Measurements from ENCODE around the gene TNS3. TPM values are rescaled to one million over a fixed set of nuclear protein-coding genes. Genes with fewer than 3 reads are reported as not detected.

Gene TNS3
- total RNA-seq, 1 experiment from 2014 or later = 143 TPM

DNA sequence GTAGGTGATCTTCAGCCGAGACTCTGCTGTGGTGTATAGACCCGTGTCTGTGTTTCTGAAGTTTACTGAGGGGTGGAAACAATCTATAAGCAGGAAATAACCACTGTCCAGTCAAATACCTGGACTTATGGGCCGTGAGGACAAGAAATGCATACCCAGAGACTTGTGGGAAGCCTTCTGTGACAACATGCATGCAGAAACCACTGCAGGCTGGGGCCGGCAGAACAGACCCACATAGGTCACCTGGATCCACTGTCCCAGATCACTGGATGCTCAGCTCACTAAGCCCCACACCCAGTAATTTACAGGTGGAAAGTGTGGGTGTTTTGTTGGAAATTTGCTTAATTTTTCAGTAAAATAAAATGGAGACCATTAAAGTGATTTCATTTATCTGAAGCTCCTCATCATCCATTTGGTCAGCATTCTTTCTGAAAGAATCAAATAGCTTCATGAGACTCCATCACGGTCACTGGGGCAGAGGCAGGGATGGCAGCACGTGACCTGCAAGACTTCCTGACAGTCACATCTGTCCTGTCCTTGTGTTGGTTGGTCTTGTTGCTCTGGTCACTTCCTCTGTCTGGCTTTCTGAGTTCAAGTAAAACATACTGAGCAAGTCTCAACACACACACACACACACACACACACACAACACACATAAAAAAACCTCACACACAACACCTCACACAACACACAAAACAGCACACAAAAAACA, 108.3 kb downstream of the TNS3 start:
- BruUV-seq (replicated peaks) = TSS peak; percentile 14
- intact Hi-C loops (cut with micrococcal nuclease; ENCODE audit: unreplicated experiment) = loop anchor here (2.0 to 10.0 kb wide), 2 partner anchors 61 to 611 kb away; partner anchors contain the start of gene UPP1
- no peak overlapping the region for H3K4me3 ChIP-seq

DNA sequence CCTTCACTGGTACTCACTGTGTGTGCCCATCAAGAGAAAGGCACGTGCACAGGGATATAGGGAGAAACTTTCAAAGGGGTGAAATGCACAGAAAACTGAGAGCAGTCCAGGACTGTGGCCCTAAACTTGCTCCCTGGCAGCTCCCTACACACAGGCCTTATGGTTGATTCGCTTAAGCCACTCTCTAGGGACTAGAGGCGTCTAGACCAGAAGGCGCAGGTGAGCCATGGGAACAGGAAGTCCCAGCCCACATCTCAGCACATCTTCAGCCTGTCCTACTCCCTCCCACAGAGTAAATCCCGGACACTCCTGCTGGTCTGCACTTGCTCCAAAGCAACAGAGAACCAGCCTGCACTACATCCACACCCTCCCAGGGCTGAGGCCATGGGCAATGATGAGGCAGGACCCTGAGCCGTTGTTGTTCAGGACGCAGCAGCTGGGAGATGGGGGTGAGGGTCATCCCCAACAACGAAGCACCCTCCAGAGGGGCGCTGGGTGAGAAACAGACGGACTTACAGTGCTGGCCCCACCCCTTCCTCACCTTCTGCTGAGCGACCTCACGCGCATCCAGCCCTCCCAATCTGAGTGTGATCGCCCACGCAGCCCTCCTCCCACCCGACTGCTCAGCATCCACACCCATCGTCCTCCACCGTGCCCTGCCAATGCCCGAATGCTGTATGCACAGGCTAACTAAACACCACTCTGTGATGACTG, 109.3 kb downstream of the TNS3 start:
- Histone ChIP-seq H4K20me1 (ENCODE audit: insufficient read depth) (peaks cover 48% of the 10 kb centered on the region), H3K27ac (no peak overlapping the region), H3K9me3 (ENCODE audit: insufficient read depth, low read depth) (no peaks in the 10 kb centered on the region), H3K9me2 (ENCODE audit: insufficient read depth) (no peaks in the 10 kb centered on the region), H3K4me2 (no peak overlapping the region), H3K27me3 (ENCODE audit: insufficient read depth, low read depth) (no peaks in the 10 kb centered on the region), H2AFZ (no peak overlapping the region), H3F3A (ENCODE audit: insufficient read depth, low read depth) (peaks cover 79% of the 10 kb centered on the region), H3K4me1 (replicated peaks; ENCODE audit: insufficient read depth) (peaks cover 37% of the 10 kb centered on the region), H3K36me3 (ENCODE audit: low read depth) (peaks cover 59% of the 10 kb centered on the region), H3K4me3 (no peak overlapping the region), H3K79me2 (ENCODE audit: low read depth) (peaks cover 91% of the 10 kb centered on the region)
- no peak for DNase-seq
- intact Hi-C loops (cut with micrococcal nuclease; ENCODE audit: unreplicated experiment) = loop anchor here (10.0 kb wide), 1 partner anchor 612 kb away; the partner anchor contains the start of gene UPP1
- BruUV-seq (replicated peaks) = no TSS peak
- ChIA-PET CTCF (no interaction called here), POLR2A (ENCODE audit: unreplicated experiment) (no interaction called here)
- TF ChIP-seq, protein P1, sequence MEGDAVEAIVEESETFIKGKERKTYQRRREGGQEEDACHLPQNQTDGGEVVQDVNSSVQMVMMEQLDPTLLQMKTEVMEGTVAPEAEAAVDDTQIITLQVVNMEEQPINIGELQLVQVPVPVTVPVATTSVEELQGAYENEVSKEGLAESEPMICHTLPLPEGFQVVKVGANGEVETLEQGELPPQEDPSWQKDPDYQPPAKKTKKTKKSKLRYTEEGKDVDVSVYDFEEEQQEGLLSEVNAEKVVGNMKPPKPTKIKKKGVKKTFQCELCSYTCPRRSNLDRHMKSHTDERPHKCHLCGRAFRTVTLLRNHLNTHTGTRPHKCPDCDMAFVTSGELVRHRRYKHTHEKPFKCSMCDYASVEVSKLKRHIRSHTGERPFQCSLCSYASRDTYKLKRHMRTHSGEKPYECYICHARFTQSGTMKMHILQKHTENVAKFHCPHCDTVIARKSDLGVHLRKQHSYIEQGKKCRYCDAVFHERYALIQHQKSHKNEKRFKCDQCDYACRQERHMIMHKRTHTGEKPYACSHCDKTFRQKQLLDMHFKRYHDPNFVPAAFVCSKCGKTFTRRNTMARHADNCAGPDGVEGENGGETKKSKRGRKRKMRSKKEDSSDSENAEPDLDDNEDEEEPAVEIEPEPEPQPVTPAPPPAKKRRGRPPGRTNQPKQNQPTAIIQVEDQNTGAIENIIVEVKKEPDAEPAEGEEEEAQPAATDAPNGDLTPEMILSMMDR (conservative IDR thresholded peaks at IDR 0.05) = no peak
- TF ChIP-seq EZH2 (IDR thresholded peaks at IDR 0.05; ENCODE audit: low read depth) = no peak

More for the DNA sequence above, 108.3 kb downstream of the TNS3 start:
- no peak for TF ChIP-seq EZH2 (IDR thresholded peaks at IDR 0.05; ENCODE audit: low read depth)
- TF ChIP-seq, protein P1 (conservative IDR thresholded peaks at IDR 0.05) = no peak
- H3K9me2 ChIP-seq (ENCODE audit: insufficient read depth) = no peaks in the 10 kb centered on the region
- no peak overlapping the region for H3K4me2 ChIP-seq
- ChIA-PET CTCF (no interaction called here), POLR2A (ENCODE audit: unreplicated experiment) (no interaction called here)
- no peaks in the 10 kb centered on the region for H3K27me3 ChIP-seq (ENCODE audit: insufficient read depth, low read depth)
- DNase-seq = no peak
- H3K36me3 ChIP-seq (ENCODE audit: low read depth) = peaks cover 54% of the 10 kb centered on the region
- peaks cover 91% of the 10 kb centered on the region for H3K79me2 ChIP-seq (ENCODE audit: low read depth)
- no peak overlapping the region for H2AFZ ChIP-seq
- H3K27ac ChIP-seq = peak overlapping the region; percentile 87
- H4K20me1 ChIP-seq (ENCODE audit: insufficient read depth) = peaks cover 48% of the 10 kb centered on the region
- H3F3A ChIP-seq (ENCODE audit: insufficient read depth, low read depth) = peaks cover 79% of the 10 kb centered on the region
- H3K4me1 ChIP-seq (replicated peaks; ENCODE audit: insufficient read depth) = peaks cover 47% of the 10 kb centered on the region
- no peaks in the 10 kb centered on the region for H3K9me3 ChIP-seq (ENCODE audit: insufficient read depth, low read depth)

DNA sequence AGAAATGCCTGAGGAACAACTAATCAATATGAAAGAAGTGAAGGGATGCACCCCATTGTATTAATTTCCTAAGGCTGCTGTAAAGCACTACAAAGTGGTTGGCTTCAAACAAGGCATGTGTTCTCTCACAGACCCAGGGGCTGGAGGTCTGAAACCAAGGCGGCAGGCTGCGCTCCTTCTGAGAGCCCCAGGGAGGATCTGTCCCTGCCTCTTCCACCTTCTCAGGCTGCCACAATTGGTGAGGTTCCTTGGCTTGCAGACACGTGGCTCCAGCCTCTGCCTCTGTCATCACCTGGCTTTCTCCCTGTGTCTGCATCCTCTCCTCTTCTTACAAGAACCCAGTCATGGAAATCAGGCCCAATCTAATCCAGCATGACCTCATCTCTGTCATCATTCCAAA, 110.1 kb downstream of the TNS3 start:
- no peaks in the 10 kb centered on the region for H3K9me2 ChIP-seq (ENCODE audit: insufficient read depth)
- POLR2A ChIA-PET (ENCODE audit: unreplicated experiment) = no interaction called here

More for the DNA sequence above, 110.1 kb downstream of the TNS3 start:
- Histone ChIP-seq H2AFZ (no peak overlapping the region), H3K4me2 (no peak overlapping the region), H3F3A (ENCODE audit: insufficient read depth, low read depth) (peaks cover 78% of the 10 kb centered on the region), H3K9me3 (ENCODE audit: insufficient read depth, low read depth) (no peaks in the 10 kb centered on the region), H4K20me1 (ENCODE audit: insufficient read depth) (peaks cover 50% of the 10 kb centered on the region), H3K79me2 (ENCODE audit: low read depth) (peaks cover 91% of the 10 kb centered on the region), H3K36me3 (ENCODE audit: low read depth) (peaks cover 63% of the 10 kb centered on the region), H3K4me3 (no peak overlapping the region), H3K27ac (no peak overlapping the region), H3K27me3 (ENCODE audit: insufficient read depth, low read depth) (no peaks in the 10 kb centered on the region), H3K4me1 (replicated peaks; ENCODE audit: insufficient read depth) (peaks cover 29% of the 10 kb centered on the region)
- CTCF ChIA-PET = no interaction called here
- DNase-seq = no peak
- intact Hi-C loops (cut with micrococcal nuclease; ENCODE audit: unreplicated experiment) = loop anchor here (10.0 kb wide), 1 partner anchor 613 kb away; the partner anchor contains the start of gene UPP1
- BruUV-seq (replicated peaks) = no TSS peak
- TF ChIP-seq, protein P1 (conservative IDR thresholded peaks at IDR 0.05) = no peak
- no peak for TF ChIP-seq EZH2 (IDR thresholded peaks at IDR 0.05; ENCODE audit: low read depth)
